GM03348 (cell line): ENCODE measurements around the gene HCN1.
"Not testable (repeated sequence)": the region's sequence is repeated elsewhere in the genome, so short reads cannot be mapped to it uniquely, and the experiment has no call there.

Source experiments
- DNase-seq: peaks from one replicate; pipeline ENCODE4 v3.0.0; 2012; ENCODE audit warnings: low spot score

Gene HCN1

GRCh38 chr5:45617859-45618416, 78.2 kb downstream of the HCN1 start:
- DNase-seq, result no peak

GRCh38 chr5:45609661-45610060, 86.5 kb downstream of the HCN1 start:
- DNase-seq, result no peak

- no peak for DNase-seq
Observed at GRCh38 chr5:45604092-45604491, 92.1 kb downstream of the HCN1 start.

GRCh38 chr5:45601424-45601823, 94.8 kb downstream of the HCN1 start:
- DNase-seq, result no peak

- DNase-seq, result no peak
Observed at GRCh38 chr5:45596320-45596719, 99.9 kb downstream of the HCN1 start.

GRCh38 chr5:45586001-45586400, 110.2 kb downstream of the HCN1 start:
- not testable (repeated sequence) for DNase-seq

GRCh38 chr5:45578270-45578669, 117.9 kb downstream of the HCN1 start:
- DNase-seq, result no peak

- no peak for DNase-seq
Observed at GRCh38 chr5:45568813-45569212, 127.4 kb downstream of the HCN1 start.

- no peak for DNase-seq
Observed at GRCh38 chr5:45542421-45542820, 153.8 kb downstream of the HCN1 start.

GRCh38 chr5:45533663-45534062, 162.5 kb downstream of the HCN1 start:
- DNase-seq, result no peak

- DNase-seq, result no peak
Observed at GRCh38 chr5:45532826-45533624, 163.2 kb downstream of the HCN1 start.

- DNase-seq, result no peak
Observed at GRCh38 chr5:45521067-45521466, 175.1 kb downstream of the HCN1 start.

GRCh38 chr5:45512521-45512920, 183.7 kb downstream of the HCN1 start:
- DNase-seq, result no peak

- DNase-seq, result no peak
Observed at GRCh38 chr5:45509371-45509770, 186.8 kb downstream of the HCN1 start.

- no peak for DNase-seq
Observed at GRCh38 chr5:45508135-45508534, 188.0 kb downstream of the HCN1 start.

- DNase-seq, result no peak
Observed at GRCh38 chr5:45507178-45507577, 189.0 kb downstream of the HCN1 start.

- not testable (repeated sequence) for DNase-seq
Observed at GRCh38 chr5:45499006-45499405, 197.2 kb downstream of the HCN1 start.

- DNase-seq, result no peak
Observed at GRCh38 chr5:45491368-45491767, 204.8 kb downstream of the HCN1 start.

GRCh38 chr5:45484781-45485180, 211.4 kb downstream of the HCN1 start:
- DNase-seq, result no peak

GRCh38 chr5:45454114-45454513, 242.1 kb downstream of the HCN1 start:
- peak; percentile 2 for DNase-seq

- DNase-seq, result not testable (repeated sequence)
Observed at GRCh38 chr5:45444856-45445255, 251.3 kb downstream of the HCN1 start.

GRCh38 chr5:45440466-45440865, 255.7 kb downstream of the HCN1 start:
- no peak for DNase-seq

GRCh38 chr5:45437752-45438151, 258.4 kb downstream of the HCN1 start:
- DNase-seq, result no peak
